Measurements from ENCODE around the gene CYB561D2.

CYB561D2 gene

GRCh38 chr3:50365080-50365841, 14.6 kb downstream of the CYB561D2 start:
- peak; percentile 89 for DNase-seq (ENCODE audit: low spot score)

GRCh38 chr3:50365842-50366220, 15.2 kb downstream of the CYB561D2 start:
- DNase-seq (ENCODE audit: low spot score): no peak

- DNase-seq (ENCODE audit: low spot score): no peak
Observed at GRCh38 chr3:50369012-50369670, 18.5 kb downstream of the CYB561D2 start.

GRCh38 chr3:50370594-50370993, 19.9 kb downstream of the CYB561D2 start:
- DNase-seq (ENCODE audit: low spot score): no peak

- no peak for DNase-seq (ENCODE audit: low spot score)
Observed at GRCh38 chr3:50371133-50371685, 20.5 kb downstream of the CYB561D2 start.

GRCh38 chr3:50372349-50372748, 21.7 kb downstream of the CYB561D2 start:
- no peak for DNase-seq (ENCODE audit: low spot score)

- DNase-seq (ENCODE audit: low spot score): no peak
Observed at GRCh38 chr3:50373146-50374051, 22.7 kb downstream of the CYB561D2 start.

- no peak for DNase-seq (ENCODE audit: low spot score)
Observed at GRCh38 chr3:50374363-50375257, 23.9 kb downstream of the CYB561D2 start.

GRCh38 chr3:50375258-50375931, 24.7 kb downstream of the CYB561D2 start:
- no peak for DNase-seq (ENCODE audit: low spot score)

GRCh38 chr3:50378024-50378423, 27.4 kb downstream of the CYB561D2 start:
- no peak for DNase-seq (ENCODE audit: low spot score)

GRCh38 chr3:50378757-50379156, 28.1 kb downstream of the CYB561D2 start:
- no peak for DNase-seq (ENCODE audit: low spot score)

- no peak for DNase-seq (ENCODE audit: low spot score)
Observed at GRCh38 chr3:50380405-50381085, 29.9 kb downstream of the CYB561D2 start.

GRCh38 chr3:50381383-50381782, 30.7 kb downstream of the CYB561D2 start:
- DNase-seq (ENCODE audit: low spot score): no peak

- DNase-seq (ENCODE audit: low spot score): no peak
Observed at GRCh38 chr3:50382722-50383121, 32.1 kb downstream of the CYB561D2 start.

- DNase-seq (ENCODE audit: low spot score): no peak
Observed at GRCh38 chr3:50383750-50384149, 33.1 kb downstream of the CYB561D2 start.

GRCh38 chr3:50385754-50386153, 35.1 kb downstream of the CYB561D2 start:
- DNase-seq (ENCODE audit: low spot score): no peak

GRCh38 chr3:50388016-50388719, 37.5 kb downstream of the CYB561D2 start:
- DNase-seq (ENCODE audit: low spot score): no peak

GRCh38 chr3:50388720-50389413, 38.2 kb downstream of the CYB561D2 start:
- DNase-seq (ENCODE audit: low spot score): no peak

GRCh38 chr3:50389414-50389767, 38.7 kb downstream of the CYB561D2 start:
- DNase-seq (ENCODE audit: low spot score): no peak
